Activated CD4-positive, alpha-beta T cell treated with anti-CD3 and anti-CD28 coated beads for 36 hours (primary cell): ENCODE measurements around the gene NLGN1. TPM values are rescaled to one million over a fixed set of nuclear protein-coding genes. Genes with fewer than 3 reads are reported as not detected.

Source experiments
- ATAC-seq: fragments of 200-7000 bp; cut with Tn5 transposase; one replicate; pipeline ENCODE4 v1.10.0; 2021; ENCODE audit warnings: mild to moderate bottlenecking, moderate library complexity
- CTCF ChIA-PET: fragments of 350-600 bp; sonication (Branson Sonifier 250); formaldehyde crosslinking; loops from one replicate; lab custom pipeline; 2021; ENCODE audit warnings: antibody characterized with exemption; lab: Charles Lee
- POLR2A ChIA-PET: fragments of 350-600 bp; sonication (Branson Sonifier 250); formaldehyde crosslinking; loops from one replicate; lab custom pipeline; 2021; ENCODE audit warnings: antibody characterized with exemption, inconsistent platforms; lab: Charles Lee
- DNase-seq: peaks from one replicate; pipeline ENCODE4 v3.0.0-alpha.2; 2020
- H3K27ac Mint-ChIP-seq: one replicate; pipeline ENCODE4 v1.8.0; 2021; ENCODE audit warnings: mixed read lengths
- H3K27me3 Mint-ChIP-seq: one replicate; pipeline ENCODE4 v1.8.0; 2021; ENCODE audit warnings: mixed read lengths
- H3K36me3 Mint-ChIP-seq: one replicate; pipeline ENCODE4 v1.8.0; 2021; ENCODE audit warnings: low read depth, mixed read lengths
- H3K4me1 Mint-ChIP-seq: one replicate; pipeline ENCODE4 v1.8.0; 2021; ENCODE audit warnings: mixed read lengths
- H3K4me3 Mint-ChIP-seq: one replicate; pipeline ENCODE4 v1.8.0; 2021; ENCODE audit warnings: mild to moderate bottlenecking, moderate library complexity, mixed read lengths
- H3K9me3 Mint-ChIP-seq: one replicate; pipeline ENCODE4 v1.8.0; 2021; ENCODE audit warnings: low read depth, mixed read lengths
- intact Hi-C, 2 experiments: fragments of 100-400 bp; cut with DNase I in 1 of 2; cut with micrococcal nuclease in 1 of 2; formaldehyde crosslinking; loops; one replicate each; pipeline versions ENCODE4 v1.14.2 to v1.15.1; 2022 to 2024; cut with DNase I, micrococcal nuclease
- total RNA-seq, 2 experiments: library from RNA; stranded (reverse); gene quantifications; one replicate each; pipeline ENCODE4 v1.2.3, GENCODE V29; 2021

Gene NLGN1
- total RNA-seq, 2 experiments from 2014 or later = not detected

GRCh38 chr3:173921732-173922131 is 524.2 kb downstream of the NLGN1 start:
- H3K27me3 Mint-ChIP-seq = no peaks in the 10 kb centered on the region
- intact Hi-C loops = no loop called here
- no peaks in the 10 kb centered on the region for H3K36me3 Mint-ChIP-seq
- ATAC-seq (no peak), DNase-seq (no peak)
- no peak overlapping the region for H3K27ac Mint-ChIP-seq
- no peaks in the 10 kb centered on the region for H3K4me1 Mint-ChIP-seq
- no peak overlapping the region for H3K4me3 Mint-ChIP-seq
- ChIA-PET POLR2A (no interaction called here), CTCF (no interaction called here)
- H3K9me3 Mint-ChIP-seq = peaks cover 4% of the 10 kb centered on the region

GRCh38 chr3:173923204-173923603 is 525.7 kb downstream of the NLGN1 start:
- Mint-ChIP-seq H3K9me3 (peaks cover 4% of the 10 kb centered on the region), H3K4me1 (no peaks in the 10 kb centered on the region), H3K4me3 (no peak overlapping the region), H3K27ac (no peak overlapping the region), H3K27me3 (no peaks in the 10 kb centered on the region), H3K36me3 (no peaks in the 10 kb centered on the region)
- ChIA-PET POLR2A (no interaction called here), CTCF (no interaction called here)
- ATAC-seq (no peak), DNase-seq (no peak)
- intact Hi-C loops = no loop called here

GRCh38 chr3:173930251-173930650 is 532.7 kb downstream of the NLGN1 start:
- DNase-seq = no peak
- H3K4me3 Mint-ChIP-seq = no peak overlapping the region
- no peaks in the 10 kb centered on the region for H3K27me3 Mint-ChIP-seq
- H3K27ac Mint-ChIP-seq = no peak overlapping the region
- ATAC-seq = no peak
- no peaks in the 10 kb centered on the region for H3K36me3 Mint-ChIP-seq
- POLR2A ChIA-PET = no interaction called here
- intact Hi-C loops = no loop called here
- no peaks in the 10 kb centered on the region for H3K9me3 Mint-ChIP-seq
- CTCF ChIA-PET = no interaction called here
- no peaks in the 10 kb centered on the region for H3K4me1 Mint-ChIP-seq

- ATAC-seq = no peak
- Mint-ChIP-seq H3K4me3 (no peak overlapping the region), H3K36me3 (no peaks in the 10 kb centered on the region), H3K27ac (no peak overlapping the region), H3K27me3 (no peaks in the 10 kb centered on the region), H3K9me3 (no peaks in the 10 kb centered on the region), H3K4me1 (no peaks in the 10 kb centered on the region)
- ChIA-PET POLR2A (no interaction called here), CTCF (no interaction called here)
- DNase-seq = no peak
- intact Hi-C loops = no loop called here
Observed at GRCh38 chr3:173932624-173933023, 535.1 kb downstream of the NLGN1 start.

GRCh38 chr3:173933113-173933512 is 535.6 kb downstream of the NLGN1 start:
- H3K36me3 Mint-ChIP-seq = no peaks in the 10 kb centered on the region
- no peaks in the 10 kb centered on the region for H3K9me3 Mint-ChIP-seq
- intact Hi-C loops = no loop called here
- H3K27me3 Mint-ChIP-seq = no peaks in the 10 kb centered on the region
- DNase-seq (no peak), ATAC-seq (no peak)
- H3K4me1 Mint-ChIP-seq = no peaks in the 10 kb centered on the region
- ChIA-PET POLR2A (no interaction called here), CTCF (no interaction called here)
- no peak overlapping the region for H3K4me3 Mint-ChIP-seq
- no peak overlapping the region for H3K27ac Mint-ChIP-seq

GRCh38 chr3:173936316-173936715 is 538.8 kb downstream of the NLGN1 start:
- no peak for ATAC-seq
- no peaks in the 10 kb centered on the region for H3K36me3 Mint-ChIP-seq
- no peaks in the 10 kb centered on the region for H3K4me1 Mint-ChIP-seq
- no peak overlapping the region for H3K27ac Mint-ChIP-seq
- intact Hi-C loops = no loop called here
- no peaks in the 10 kb centered on the region for H3K9me3 Mint-ChIP-seq
- no peak for DNase-seq
- ChIA-PET POLR2A (no interaction called here), CTCF (no interaction called here)
- no peaks in the 10 kb centered on the region for H3K27me3 Mint-ChIP-seq
- H3K4me3 Mint-ChIP-seq = no peak overlapping the region

- H3K4me3 Mint-ChIP-seq = no peak overlapping the region
- intact Hi-C loops = no loop called here
- no peak for DNase-seq
- H3K9me3 Mint-ChIP-seq = no peaks in the 10 kb centered on the region
- POLR2A ChIA-PET = interaction anchor here (0.6 kb wide), 1 partner anchor 381 kb away, joined by 3 read pairs; no protein-coding TSS in a partner anchor
- CTCF ChIA-PET = no interaction called here
- no peak for ATAC-seq
- H3K4me1 Mint-ChIP-seq = no peaks in the 10 kb centered on the region
- H3K27me3 Mint-ChIP-seq = no peaks in the 10 kb centered on the region
- no peak overlapping the region for H3K27ac Mint-ChIP-seq
- no peaks in the 10 kb centered on the region for H3K36me3 Mint-ChIP-seq
Observed at GRCh38 chr3:173938159-173938558, 540.6 kb downstream of the NLGN1 start.

GRCh38 chr3:173938616-173939015 is 541.1 kb downstream of the NLGN1 start:
- no peaks in the 10 kb centered on the region for H3K27me3 Mint-ChIP-seq
- POLR2A ChIA-PET = interaction anchor here (0.6 kb wide), 1 partner anchor 380 kb away, joined by 3 read pairs; no protein-coding TSS in a partner anchor
- CTCF ChIA-PET = interaction anchor here (0.6 kb wide), 1 partner anchor 29 kb away, joined by 3 read pairs; no protein-coding TSS in a partner anchor
- no peak overlapping the region for H3K4me3 Mint-ChIP-seq
- intact Hi-C loops = no loop called here
- H3K4me1 Mint-ChIP-seq = no peaks in the 10 kb centered on the region
- H3K27ac Mint-ChIP-seq = no peak overlapping the region
- DNase-seq (no peak), ATAC-seq (no peak)
- H3K36me3 Mint-ChIP-seq = no peaks in the 10 kb centered on the region
- H3K9me3 Mint-ChIP-seq = no peaks in the 10 kb centered on the region

- H3K36me3 Mint-ChIP-seq = no peaks in the 10 kb centered on the region
- no peaks in the 10 kb centered on the region for H3K9me3 Mint-ChIP-seq
- DNase-seq (no peak), ATAC-seq (no peak)
- H3K27ac Mint-ChIP-seq = no peak overlapping the region
- H3K4me1 Mint-ChIP-seq = no peaks in the 10 kb centered on the region
- H3K4me3 Mint-ChIP-seq = no peak overlapping the region
- POLR2A ChIA-PET = no interaction called here
- CTCF ChIA-PET = interaction anchor here (0.6 kb wide), 1 partner anchor 30 kb away, joined by 3 read pairs; no protein-coding TSS in a partner anchor
- intact Hi-C loops = no loop called here
- H3K27me3 Mint-ChIP-seq = no peaks in the 10 kb centered on the region
Observed at GRCh38 chr3:173939331-173939730, 541.8 kb downstream of the NLGN1 start.

GRCh38 chr3:173943264-173943663 is 545.7 kb downstream of the NLGN1 start:
- no peak for DNase-seq
- intact Hi-C loops = no loop called here
- Mint-ChIP-seq H3K36me3 (no peaks in the 10 kb centered on the region), H3K27ac (no peak overlapping the region), H3K9me3 (no peaks in the 10 kb centered on the region), H3K27me3 (no peaks in the 10 kb centered on the region), H3K4me3 (no peak overlapping the region), H3K4me1 (no peaks in the 10 kb centered on the region)
- ATAC-seq = no peak
- ChIA-PET CTCF (no interaction called here), POLR2A (no interaction called here)

GRCh38 chr3:173945170-173945569 is 547.6 kb downstream of the NLGN1 start:
- Mint-ChIP-seq H3K27ac (no peak overlapping the region), H3K4me3 (no peak overlapping the region), H3K4me1 (no peaks in the 10 kb centered on the region), H3K27me3 (no peaks in the 10 kb centered on the region), H3K9me3 (no peaks in the 10 kb centered on the region), H3K36me3 (no peaks in the 10 kb centered on the region)
- intact Hi-C loops = no loop called here
- POLR2A ChIA-PET = no interaction called here
- ATAC-seq = no peak
- CTCF ChIA-PET = no interaction called here
- DNase-seq = no peak

- intact Hi-C loops = no loop called here
- CTCF ChIA-PET = no interaction called here
Observed at GRCh38 chr3:173945806-173946205, 548.3 kb downstream of the NLGN1 start.

GRCh38 chr3:173954647-173955046 is 557.1 kb downstream of the NLGN1 start:
- Mint-ChIP-seq H3K27me3 (no peaks in the 10 kb centered on the region), H3K4me3 (no peak overlapping the region), H3K36me3 (no peaks in the 10 kb centered on the region), H3K27ac (no peak overlapping the region), H3K4me1 (no peaks in the 10 kb centered on the region), H3K9me3 (no peaks in the 10 kb centered on the region)
- intact Hi-C loops = no loop called here
- CTCF ChIA-PET = no interaction called here
- POLR2A ChIA-PET = no interaction called here
- no peak for DNase-seq
- no peak for ATAC-seq

More at GRCh38 chr3:173945806-173946205, 548.3 kb downstream of the NLGN1 start:
- no peaks in the 10 kb centered on the region for H3K36me3 Mint-ChIP-seq
- H3K9me3 Mint-ChIP-seq = no peaks in the 10 kb centered on the region
- no peak overlapping the region for H3K27ac Mint-ChIP-seq
- DNase-seq (no peak), ATAC-seq (no peak)
- H3K27me3 Mint-ChIP-seq = no peaks in the 10 kb centered on the region
- POLR2A ChIA-PET = no interaction called here
- no peaks in the 10 kb centered on the region for H3K4me1 Mint-ChIP-seq
- no peak overlapping the region for H3K4me3 Mint-ChIP-seq
